Measurements from ENCODE around the gene HK1. TPM values are rescaled to one million over a fixed set of nuclear protein-coding genes. Genes with fewer than 3 reads are reported as not detected.
"Not testable (repeated sequence)": the region's sequence is repeated elsewhere in the genome, so short reads cannot be mapped to it uniquely, and the experiment has no call there.

HK1 gene
- total RNA-seq, 1 experiment from 2014 or later, result 98.8 TPM

DNA sequence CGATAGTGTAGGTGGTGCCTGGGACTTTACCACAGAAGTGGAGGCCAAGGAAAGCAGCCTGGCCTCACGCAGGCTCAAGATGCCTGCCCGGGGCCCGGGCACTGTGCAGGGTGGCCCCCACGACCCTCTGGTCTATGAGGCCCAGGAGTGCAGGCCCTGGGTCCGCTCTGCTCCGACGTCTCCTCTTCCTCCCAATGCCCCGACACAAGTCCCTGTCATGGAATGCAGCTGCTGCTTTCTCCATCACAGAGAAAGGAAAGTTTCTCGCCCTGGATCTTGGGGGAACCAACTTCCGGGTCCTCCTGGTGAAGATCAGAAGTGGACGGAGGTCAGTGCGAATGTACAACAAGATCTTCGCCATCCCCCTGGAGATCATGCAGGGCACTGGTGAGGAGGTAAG is 28.3 kb upstream of the HK1 start:
- WGBS (ENCODE audit: extremely low coverage, insufficient read length, low lambda C conversion rate), result no CpG with 5 or more reads among the region's 14 CpGs
- H3K4me1 ChIP-seq (ENCODE audit: insufficient read depth, low read length), result no peaks in the 10 kb centered on the region
- Mint-ChIP-seq H3K27me3 (ENCODE audit: low read depth) (no peaks in the 10 kb centered on the region), H3K27ac (no peak overlapping the region), H3K9me3 (peaks cover 0 to 2% of the 10 kb centered on the region in 2 experiments; a peak in 2 of 5 replicates), H3K4me3 (no peak overlapping the region), H3K36me3 (ENCODE audit: insufficient read depth in 1 of 3, low read depth in 3 of 3) (no peaks in the 10 kb centered on the region), H3K4me1 (no peaks in the 10 kb centered on the region)
- no peak overlapping the region for H3K9ac ChIP-seq (ENCODE audit: extremely low read depth, insufficient read length, low read length)
- no peak overlapping the region for H2AK5ac ChIP-seq (ENCODE audit: insufficient read length, low read length)
- no peaks in the 10 kb centered on the region for H3K79me1 ChIP-seq (ENCODE audit: insufficient read depth, low read depth, low read length, poor library complexity, severe bottlenecking)
- no peaks in the 10 kb centered on the region for H3K79me2 ChIP-seq (ENCODE audit: insufficient read depth, low read length)
- TF ChIP-seq, protein P1, sequence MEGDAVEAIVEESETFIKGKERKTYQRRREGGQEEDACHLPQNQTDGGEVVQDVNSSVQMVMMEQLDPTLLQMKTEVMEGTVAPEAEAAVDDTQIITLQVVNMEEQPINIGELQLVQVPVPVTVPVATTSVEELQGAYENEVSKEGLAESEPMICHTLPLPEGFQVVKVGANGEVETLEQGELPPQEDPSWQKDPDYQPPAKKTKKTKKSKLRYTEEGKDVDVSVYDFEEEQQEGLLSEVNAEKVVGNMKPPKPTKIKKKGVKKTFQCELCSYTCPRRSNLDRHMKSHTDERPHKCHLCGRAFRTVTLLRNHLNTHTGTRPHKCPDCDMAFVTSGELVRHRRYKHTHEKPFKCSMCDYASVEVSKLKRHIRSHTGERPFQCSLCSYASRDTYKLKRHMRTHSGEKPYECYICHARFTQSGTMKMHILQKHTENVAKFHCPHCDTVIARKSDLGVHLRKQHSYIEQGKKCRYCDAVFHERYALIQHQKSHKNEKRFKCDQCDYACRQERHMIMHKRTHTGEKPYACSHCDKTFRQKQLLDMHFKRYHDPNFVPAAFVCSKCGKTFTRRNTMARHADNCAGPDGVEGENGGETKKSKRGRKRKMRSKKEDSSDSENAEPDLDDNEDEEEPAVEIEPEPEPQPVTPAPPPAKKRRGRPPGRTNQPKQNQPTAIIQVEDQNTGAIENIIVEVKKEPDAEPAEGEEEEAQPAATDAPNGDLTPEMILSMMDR (conservative IDR thresholded peaks at IDR 0.05), result no peak
- H2BK15ac ChIP-seq (ENCODE audit: low read depth, low read length), result no peak overlapping the region
- no peak overlapping the region for H2BK120ac ChIP-seq (ENCODE audit: low read depth, low read length, poor library complexity, severe bottlenecking)
- no peak overlapping the region for H2BK5ac ChIP-seq (ENCODE audit: insufficient read length, low read length)
- H3T11ph ChIP-seq (ENCODE audit: low read length), result no peak overlapping the region
- no peak overlapping the region for H2BK20ac ChIP-seq (ENCODE audit: low read depth, low read length, poor library complexity, severe bottlenecking)
- no peak overlapping the region for H3K18ac ChIP-seq (ENCODE audit: insufficient read length, low read depth, low read length)
- H4K91ac ChIP-seq (ENCODE audit: insufficient read length, low read depth, low read length), result no peak overlapping the region
- H3K56ac ChIP-seq (ENCODE audit: insufficient read length, low read depth, low read length), result no peak overlapping the region
- no peak overlapping the region for H3K4me2 ChIP-seq (ENCODE audit: insufficient read depth, insufficient read length, low read length)
- no peak overlapping the region for H2BK12ac ChIP-seq (ENCODE audit: insufficient read length, low read depth, low read length)
- H3K4ac ChIP-seq (ENCODE audit: low read depth, low read length), result no peak overlapping the region
- no peak overlapping the region for H3K14ac ChIP-seq (ENCODE audit: insufficient read depth, low read length)
- no peak overlapping the region for H2AFZ ChIP-seq (ENCODE audit: low read length)
- H3K23me2 ChIP-seq (ENCODE audit: insufficient read length, low read depth, low read length, poor library complexity, severe bottlenecking), result no peaks in the 10 kb centered on the region
- H3K27ac ChIP-seq (ENCODE audit: insufficient read length, low read depth, low read length), result no peak overlapping the region
- H3K9me3 ChIP-seq (ENCODE audit: control insufficient read depth, low read depth, low read length), result no peaks in the 10 kb centered on the region
- no peaks in the 10 kb centered on the region for H4K20me1 ChIP-seq (ENCODE audit: control insufficient read depth, insufficient read depth, insufficient read length)
- no peaks in the 10 kb centered on the region for H3K27me3 ChIP-seq (ENCODE audit: insufficient read depth, low read length)
- H4K5ac ChIP-seq (ENCODE audit: insufficient read length, low read depth, low read length), result no peak overlapping the region
- H3K23ac ChIP-seq (ENCODE audit: insufficient read length, low read depth, low read length), result no peak overlapping the region
- H4K8ac ChIP-seq (replicated peaks; ENCODE audit: insufficient read length, low read depth, low read length), result no peak overlapping the region
- DNase-seq, result no peak

DNA sequence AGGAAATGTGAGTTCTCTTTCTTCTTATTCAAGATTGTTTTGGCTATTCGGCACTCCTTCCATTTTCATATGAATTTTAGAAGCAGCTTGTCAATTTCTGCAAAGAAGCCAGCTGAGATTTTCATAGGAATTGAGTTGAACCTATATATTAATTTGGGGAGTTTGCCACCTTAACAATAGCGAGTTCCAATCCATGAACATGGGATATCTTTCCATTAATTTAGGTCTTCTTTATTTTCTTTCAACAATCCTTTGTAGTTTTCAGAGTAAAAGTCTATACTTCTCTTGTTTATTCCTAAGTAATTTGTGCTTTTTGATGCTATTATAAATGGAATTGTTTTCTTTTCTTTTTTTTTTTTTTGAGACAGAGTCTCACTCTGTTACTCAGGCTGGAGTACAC is 26.9 kb upstream of the HK1 start:
- not testable (repeated sequence) for H3K36me3 Mint-ChIP-seq (ENCODE audit: insufficient read depth in 1 of 3, low read depth in 3 of 3); H2BK120ac ChIP-seq (ENCODE audit: low read depth, low read length, poor library complexity, severe bottlenecking); H3K27me3 Mint-ChIP-seq (ENCODE audit: low read depth); H3K23ac ChIP-seq (ENCODE audit: insufficient read length, low read depth, low read length); H3K27ac Mint-ChIP-seq; H3K4me1 ChIP-seq (ENCODE audit: insufficient read depth, low read length); H3K14ac ChIP-seq (ENCODE audit: insufficient read depth, low read length); H3K4me2 ChIP-seq (ENCODE audit: insufficient read depth, insufficient read length, low read length); H3K56ac ChIP-seq (ENCODE audit: insufficient read length, low read depth, low read length); H2AFZ ChIP-seq (ENCODE audit: low read length); H2BK20ac ChIP-seq (ENCODE audit: low read depth, low read length, poor library complexity, severe bottlenecking); H3T11ph ChIP-seq (ENCODE audit: low read length); H3K27me3 ChIP-seq (ENCODE audit: insufficient read depth, low read length); H3K4me1 Mint-ChIP-seq; H4K8ac ChIP-seq (replicated peaks; ENCODE audit: insufficient read length, low read depth, low read length); H3K9me3 Mint-ChIP-seq; H3K23me2 ChIP-seq (ENCODE audit: insufficient read length, low read depth, low read length, poor library complexity, severe bottlenecking); H2BK5ac ChIP-seq (ENCODE audit: insufficient read length, low read length); H2AK5ac ChIP-seq (ENCODE audit: insufficient read length, low read length); H3K9ac ChIP-seq (ENCODE audit: extremely low read depth, insufficient read length, low read length); H3K18ac ChIP-seq (ENCODE audit: insufficient read length, low read depth, low read length); H3K9me3 ChIP-seq (ENCODE audit: control insufficient read depth, low read depth, low read length); H4K20me1 ChIP-seq (ENCODE audit: control insufficient read depth, insufficient read depth, insufficient read length); H3K79me2 ChIP-seq (ENCODE audit: insufficient read depth, low read length); DNase-seq; H2BK15ac ChIP-seq (ENCODE audit: low read depth, low read length); H3K4ac ChIP-seq (ENCODE audit: low read depth, low read length); H2BK12ac ChIP-seq (ENCODE audit: insufficient read length, low read depth, low read length); H3K4me3 Mint-ChIP-seq; H3K27ac ChIP-seq (ENCODE audit: insufficient read length, low read depth, low read length); H4K5ac ChIP-seq (ENCODE audit: insufficient read length, low read depth, low read length); H4K91ac ChIP-seq (ENCODE audit: insufficient read length, low read depth, low read length); H3K79me1 ChIP-seq (ENCODE audit: insufficient read depth, low read depth, low read length, poor library complexity, severe bottlenecking)
- no CpG with 5 or more reads among the region's 2 CpGs for WGBS (ENCODE audit: extremely low coverage, insufficient read length, low lambda C conversion rate)

All from H9 (cell line).